HG03025 (cell line): Measurements from ENCODE around the gene ZNF79.
A peak's percentile ranks its signal among the peaks of the same experiment; 100 is the strongest.
"Not testable (repeated sequence)": the region's sequence is repeated elsewhere in the genome, so short reads cannot be mapped to it uniquely, and the experiment has no call there.

ENCODE experiments used
- ATAC-seq: cut with Tn5 transposase; IDR thresholded peaks from one replicate; pipeline ENCODE4 v1.9.1; 2021; ENCODE audit warnings: mild to moderate bottlenecking, moderate library complexity; ENCODE audit not compliant: unreplicated experiment, low FRiP score

The ZNF79 gene

GRCh38 chr9:127451608-127451857, 27.4 kb downstream of the ZNF79 start:
- ATAC-seq: peak; percentile 12

GRCh38 chr9:127451858-127452656, 27.9 kb downstream of the ZNF79 start:
- ATAC-seq: peak; percentile 4

GRCh38 chr9:127452691-127453090, 28.5 kb downstream of the ZNF79 start:
- ATAC-seq: no peak

GRCh38 chr9:127455324-127455992, 31.3 kb downstream of the ZNF79 start:
- ATAC-seq: no peak

GRCh38 chr9:127457191-127457878, 33.2 kb downstream of the ZNF79 start:
- ATAC-seq: no peak

GRCh38 chr9:127458921-127459320, 34.7 kb downstream of the ZNF79 start:
- ATAC-seq: no peak

GRCh38 chr9:127463382-127463781, 39.2 kb downstream of the ZNF79 start:
- ATAC-seq: no peak

GRCh38 chr9:127463911-127464310, 39.7 kb downstream of the ZNF79 start:
- ATAC-seq: no peak

GRCh38 chr9:127466407-127466917, 42.3 kb downstream of the ZNF79 start:
- not testable (repeated sequence) for ATAC-seq

GRCh38 chr9:127467621-127468020, 43.4 kb downstream of the ZNF79 start:
- no peak for ATAC-seq

GRCh38 chr9:127470662-127471061, 46.5 kb downstream of the ZNF79 start:
- ATAC-seq: no peak

GRCh38 chr9:127473501-127473900, 49.3 kb downstream of the ZNF79 start:
- ATAC-seq: no peak

GRCh38 chr9:127473932-127474331, 49.8 kb downstream of the ZNF79 start:
- ATAC-seq: no peak

GRCh38 chr9:127474592-127474991, 50.4 kb downstream of the ZNF79 start:
- no peak for ATAC-seq

- no peak for ATAC-seq
These were observed 55.4 kb downstream of the ZNF79 start for GRCh38 chr9:127479507-127480081.

- no peak for ATAC-seq
These were observed 58.5 kb downstream of the ZNF79 start for GRCh38 chr9:127482662-127483061.

- ATAC-seq: no peak
These were observed 61.8 kb downstream of the ZNF79 start for GRCh38 chr9:127485995-127486394.

- no peak for ATAC-seq
These were observed 64.8 kb downstream of the ZNF79 start for GRCh38 chr9:127488946-127489345.

- no peak for ATAC-seq
These were observed 65.4 kb downstream of the ZNF79 start for GRCh38 chr9:127489471-127490115.

- ATAC-seq: no peak
These were observed 66.5 kb downstream of the ZNF79 start for GRCh38 chr9:127490535-127491230.
